Uterus (tissue), 4 donors: ENCODE measurements around the gene ALG12. TPM values are rescaled to one million over a fixed set of nuclear protein-coding genes. Genes with fewer than 3 reads are reported as not detected.

ENCODE experiments used
- DNase-seq, 2 donors: peaks; one replicate each; pipeline ENCODE4 v3.0.0-alpha.2; 2019 to 2020
- H3K27ac ChIP-seq, 2 donors: fragments of 200-600 bp; sonication (generic); 1 replicate in 1 of 2; 2 replicates in 1 of 2; pipeline ENCODE4 v1.5.1; 2016 to 2018
- H3K27me3 ChIP-seq, 2 donors: fragments of 200-600 bp; sonication (generic); one replicate each; pipeline ENCODE4 v1.5.1; 2018 to 2019; ENCODE audit warnings: control low read depth in 1 of 2
- H3K36me3 ChIP-seq, 2 donors: fragments of 200-600 bp; sonication (generic); one replicate each; pipeline ENCODE4 v1.5.1; 2019; ENCODE audit warnings: control low read depth in 1 of 2
- H3K4me1 ChIP-seq, 2 donors: fragments of 200-600 bp; sonication (generic); one replicate each; pipeline ENCODE4 v1.5.1; 2018 to 2019; ENCODE audit warnings: control low read depth in 1 of 2
- H3K4me3 ChIP-seq, 2 donors: fragments of 200-600 bp; sonication (generic); 1 replicate in 1 of 2; 2 replicates in 1 of 2; pipeline ENCODE4 v1.5.1; 2018 to 2019; ENCODE audit warnings: mild to moderate bottlenecking in 1 of 2
- H3K9me3 ChIP-seq, 2 donors: fragments of 200-600 bp; sonication (generic); one replicate each; pipeline ENCODE4 v1.5.1; 2019; ENCODE audit warnings: control low read depth in 1 of 2
- POLR2A ChIP-seq, 2 donors: fragments of 450-650 bp; IDR thresholded peaks; one replicate each; pipeline ENCODE4 v1.6.1; 2016; ENCODE audit warnings: antibody characterized with exemption in 2 of 2, mild to moderate bottlenecking in 1 of 2, moderate library complexity in 1 of 2
- intact Hi-C: fragments of 100-400 bp; cut with DNase I; formaldehyde crosslinking; loops from one replicate; pipeline ENCODE4 v1.15.1; 2023; ENCODE audit warnings: low total_unique reads
- total RNA-seq, 4 donors: library from RNA; depleted of rRNA in 3 of 4; stranded (reverse); fragments of >200 nt in 3 of 4; gene quantifications; one replicate each; pipeline versions ENCODE4 v1.1.0 to v1.2.4, GENCODE V29; 2014 to 2023
- TF ChIP-seq, protein P1 (sequence below), 4 experiments: fragments of 200-600 bp in 2 of 4; fragments of 450-650 bp in 2 of 4; sonication (generic) in 2 of 4; IDR thresholded peaks; one replicate each; pipeline ENCODE4 v1.5.1; 2016 to 2019; ENCODE audit warnings: antibody characterized with exemption in 4 of 4, mild to moderate bottlenecking in 2 of 4, moderate library complexity in 1 of 4
- donor health status: DM: yes; HTN: yes; CAD: no.

Gene ALG12
- total RNA-seq, 4 donors from 2014 or later, result 11.8 to 22.5 (median 18.3) TPM

DNA sequence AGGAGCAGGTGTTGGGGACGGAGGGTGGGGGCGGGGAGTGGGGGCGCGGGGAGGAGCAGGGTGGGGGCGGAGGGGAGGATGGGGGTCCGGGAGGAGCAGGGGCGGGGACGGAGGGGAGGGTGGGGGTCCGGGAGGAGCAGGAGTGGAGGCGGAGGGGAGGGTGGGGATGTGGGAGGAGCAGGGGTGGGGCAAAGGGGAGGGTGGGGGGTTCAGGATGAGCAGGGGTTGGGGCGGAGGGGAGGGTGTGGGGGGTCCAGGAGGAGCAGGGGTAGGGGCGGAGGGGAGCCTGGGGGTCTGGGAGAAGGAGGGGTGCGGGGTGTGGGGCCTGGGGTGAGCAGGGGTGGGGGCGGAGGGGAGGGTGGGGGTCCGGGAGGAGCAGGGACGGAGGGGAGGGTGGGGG lies 17.3 kb upstream of the ALG12 start:
- Histone ChIP-seq H3K27me3 (no peaks in the 10 kb centered on the region), H3K4me1 (peaks cover 0 to 27% of the 10 kb centered on the region in 2 donors), H3K4me3 (peak overlapping the region; percentile 42 to 43), H3K36me3 (no peaks in the 10 kb centered on the region), H3K9me3 (no peaks in the 10 kb centered on the region), H3K27ac (peak overlapping the region; percentile 91 to 92)
- TF ChIP-seq, protein P1, sequence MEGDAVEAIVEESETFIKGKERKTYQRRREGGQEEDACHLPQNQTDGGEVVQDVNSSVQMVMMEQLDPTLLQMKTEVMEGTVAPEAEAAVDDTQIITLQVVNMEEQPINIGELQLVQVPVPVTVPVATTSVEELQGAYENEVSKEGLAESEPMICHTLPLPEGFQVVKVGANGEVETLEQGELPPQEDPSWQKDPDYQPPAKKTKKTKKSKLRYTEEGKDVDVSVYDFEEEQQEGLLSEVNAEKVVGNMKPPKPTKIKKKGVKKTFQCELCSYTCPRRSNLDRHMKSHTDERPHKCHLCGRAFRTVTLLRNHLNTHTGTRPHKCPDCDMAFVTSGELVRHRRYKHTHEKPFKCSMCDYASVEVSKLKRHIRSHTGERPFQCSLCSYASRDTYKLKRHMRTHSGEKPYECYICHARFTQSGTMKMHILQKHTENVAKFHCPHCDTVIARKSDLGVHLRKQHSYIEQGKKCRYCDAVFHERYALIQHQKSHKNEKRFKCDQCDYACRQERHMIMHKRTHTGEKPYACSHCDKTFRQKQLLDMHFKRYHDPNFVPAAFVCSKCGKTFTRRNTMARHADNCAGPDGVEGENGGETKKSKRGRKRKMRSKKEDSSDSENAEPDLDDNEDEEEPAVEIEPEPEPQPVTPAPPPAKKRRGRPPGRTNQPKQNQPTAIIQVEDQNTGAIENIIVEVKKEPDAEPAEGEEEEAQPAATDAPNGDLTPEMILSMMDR (IDR thresholded peaks at IDR 0.05), result no peak
- no peak for TF ChIP-seq POLR2A (IDR thresholded peaks at IDR 0.05)
- no peak for DNase-seq
- intact Hi-C loops, result loop anchor here (5.0 kb wide), 1 partner anchor 37 kb away; no protein-coding TSS in a partner anchor

DNA sequence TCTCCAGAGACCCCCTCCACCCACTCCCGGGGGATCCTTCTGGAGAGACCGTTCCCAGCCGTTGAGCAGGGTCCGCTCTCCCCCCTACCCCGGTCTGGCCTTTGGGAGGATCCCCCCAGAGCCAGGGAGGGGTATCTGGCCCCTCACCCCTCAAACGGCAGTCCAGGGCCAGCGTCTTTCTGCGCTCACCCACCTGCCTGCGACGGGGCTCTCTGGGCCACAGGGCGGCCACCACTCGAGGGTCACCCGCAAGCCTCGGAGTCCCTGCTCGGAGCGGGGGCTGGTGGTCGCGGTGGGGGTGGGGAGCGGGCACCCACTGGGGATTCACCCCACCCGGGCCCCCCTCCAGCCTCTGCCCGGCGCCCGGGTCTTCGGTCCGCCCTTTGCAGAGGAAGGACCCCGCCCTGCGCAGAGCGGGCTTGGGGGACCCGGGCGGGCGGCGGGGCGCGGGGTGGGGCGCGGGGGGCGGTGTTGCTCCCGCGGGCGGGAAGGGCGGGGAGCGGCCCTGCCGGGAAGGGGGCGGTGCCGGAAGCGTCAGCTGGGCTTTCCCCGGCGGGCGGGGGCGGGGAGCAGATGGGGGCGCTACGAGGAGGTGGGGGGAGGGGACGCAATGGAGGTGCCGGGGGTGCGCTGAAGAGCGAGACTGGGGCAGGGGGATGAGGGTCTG lies 16.8 kb upstream of the ALG12 start:
- intact Hi-C loops, result loop anchor here (5.0 kb wide), 1 partner anchor 37 kb away; no protein-coding TSS in a partner anchor
- Histone ChIP-seq H3K9me3 (no peaks in the 10 kb centered on the region), H3K36me3 (no peaks in the 10 kb centered on the region), H3K4me1 (peaks cover 0 to 27% of the 10 kb centered on the region in 2 donors), H3K27me3 (no peaks in the 10 kb centered on the region), H3K27ac (peak overlapping the region; percentile 91 to 92), H3K4me3 (peak overlapping the region; percentile 42 to 43)
- DNase-seq, result peak; percentile 83 to 87
- TF ChIP-seq, protein P1 (IDR thresholded peaks at IDR 0.05), result no peak
- TF ChIP-seq POLR2A (IDR thresholded peaks at IDR 0.05), result no peak

DNA sequence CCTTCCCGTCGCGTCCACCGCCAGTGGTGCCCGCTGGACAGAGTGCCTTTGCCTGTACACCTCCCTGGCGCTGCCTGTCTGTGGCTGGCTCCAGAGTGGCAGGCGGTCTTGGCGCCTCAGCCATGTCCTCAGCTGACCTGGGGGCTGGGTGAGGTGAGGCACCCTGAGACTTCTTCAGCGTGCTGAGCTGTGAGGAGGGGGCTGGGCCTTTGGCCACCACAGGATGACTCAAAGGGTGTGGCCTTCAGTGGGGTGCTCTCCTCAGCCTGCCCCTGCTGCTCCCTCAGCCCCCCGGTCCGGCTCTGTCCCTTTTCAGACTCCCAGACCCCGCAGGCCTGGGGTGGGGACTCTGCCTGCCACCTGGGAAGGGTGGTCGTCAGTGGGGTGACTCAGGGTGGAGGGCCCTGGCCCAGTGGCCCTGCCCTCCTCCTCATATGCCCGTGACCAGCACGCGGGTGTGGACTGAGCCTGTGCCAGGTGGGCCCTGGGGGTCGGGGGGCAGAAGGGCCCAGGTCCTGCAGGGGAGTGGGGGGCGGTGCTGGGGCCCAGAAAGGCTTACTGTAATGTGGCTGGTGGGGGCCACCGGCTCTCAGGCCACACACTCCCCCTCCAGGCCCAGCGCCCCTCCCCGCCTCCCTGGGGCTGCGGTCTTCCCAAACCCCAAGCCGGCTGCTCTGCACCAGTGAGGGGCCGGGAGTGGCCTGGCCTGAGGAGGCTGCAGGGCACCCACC lies 16.1 kb upstream of the ALG12 start:
- intact Hi-C loops, result no loop called here
- peak overlapping the region in 1 of 2 donors; percentile 42 for H3K4me3 ChIP-seq
- no peaks in the 10 kb centered on the region for H3K9me3 ChIP-seq
- no peak for TF ChIP-seq POLR2A (IDR thresholded peaks at IDR 0.05)
- TF ChIP-seq, protein P1 (IDR thresholded peaks at IDR 0.05), result no peak
- peak; percentile 53 to 65 for DNase-seq
- H3K27ac ChIP-seq, result peak overlapping the region; percentile 91 to 92
- H3K36me3 ChIP-seq, result no peaks in the 10 kb centered on the region
- no peaks in the 10 kb centered on the region for H3K27me3 ChIP-seq
- peaks cover 0 to 33% of the 10 kb centered on the region in 2 donors for H3K4me1 ChIP-seq

DNA sequence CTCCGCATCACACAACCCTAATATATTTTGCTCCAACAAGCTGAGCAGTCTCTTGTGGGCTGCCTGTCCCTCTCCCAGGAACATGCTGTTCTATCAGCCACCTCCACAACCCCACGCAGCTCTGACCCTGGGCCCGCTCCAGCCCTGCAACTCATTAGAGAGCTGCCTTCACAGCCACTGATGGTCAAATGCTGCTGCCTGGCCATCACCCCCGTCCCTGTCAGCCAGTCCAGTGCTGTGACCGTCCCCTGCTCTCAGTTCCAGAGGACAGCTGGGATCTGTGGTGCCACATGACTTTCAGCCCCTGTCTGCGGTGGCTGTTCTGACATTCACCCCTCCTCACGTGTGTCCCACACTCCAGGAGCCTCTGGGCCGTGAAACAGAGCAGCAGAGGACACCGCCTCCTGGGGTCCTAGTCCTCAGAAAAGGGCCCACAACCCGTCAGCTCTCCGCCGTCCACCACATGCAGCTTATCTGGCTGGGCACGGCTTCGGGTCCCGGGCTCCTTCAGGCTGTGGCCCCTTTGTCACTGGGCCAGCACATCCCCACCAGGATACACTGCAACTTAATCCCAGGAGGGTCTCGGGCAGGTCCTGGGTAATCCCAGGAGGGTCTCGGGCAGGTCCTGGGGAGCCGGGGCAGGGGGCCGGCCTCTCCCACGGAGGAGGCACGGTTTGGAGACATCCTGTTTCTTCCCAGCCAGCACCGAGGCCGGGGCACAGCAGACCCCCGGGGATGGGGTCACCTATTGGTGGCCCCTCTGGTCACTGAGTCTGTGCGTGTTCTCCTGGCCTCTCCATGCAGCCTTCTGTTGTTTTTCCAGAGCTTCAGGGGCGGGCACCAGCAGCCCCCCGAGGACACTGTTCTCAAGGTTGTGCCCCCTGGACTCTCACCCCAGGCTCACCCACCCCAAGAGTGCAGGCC lies 15.3 kb upstream of the ALG12 start:
- H3K27me3 ChIP-seq, result peaks cover 0 to 7% of the 10 kb centered on the region in 2 donors
- no peaks in the 10 kb centered on the region for H3K9me3 ChIP-seq
- TF ChIP-seq POLR2A (IDR thresholded peaks at IDR 0.05), result peak in 1 of 2 donors; percentile 27
- TF ChIP-seq, protein P1 (IDR thresholded peaks at IDR 0.05), result no peak
- H3K4me3 ChIP-seq, result no peak overlapping the region
- H3K27ac ChIP-seq, result peak overlapping the region; percentile 91 to 92
- H3K4me1 ChIP-seq, result peaks cover 0 to 36% of the 10 kb centered on the region in 2 donors
- DNase-seq, result peak; percentile 73 to 80
- intact Hi-C loops, result no loop called here
- no peaks in the 10 kb centered on the region for H3K36me3 ChIP-seq
